D721Med (cell line): Measurements from ENCODE around the gene CYP2W1.

Experiments
- DNase-seq: peaks from one replicate; pipeline ENCODE4 v3.0.0; 2011; ENCODE audit warnings: low spot score; ENCODE audit not compliant: insufficient read length
- FAIRE-seq: peaks from 2 replicates; lab custom pipeline; 2011; peaks lifted over from hg19 to GRCh38; lab: Jason Lieb, UNC
- TF ChIP-seq, protein P1 (sequence below): IDR thresholded peaks from 2 replicates; pipeline ENCODE4 v1.5.1; 2012; ENCODE audit warnings: mild to moderate bottlenecking, control low read depth; ENCODE audit not compliant: insufficient read depth; ENCODE audit errors: missing control alignments

Gene CYP2W1

DNA sequence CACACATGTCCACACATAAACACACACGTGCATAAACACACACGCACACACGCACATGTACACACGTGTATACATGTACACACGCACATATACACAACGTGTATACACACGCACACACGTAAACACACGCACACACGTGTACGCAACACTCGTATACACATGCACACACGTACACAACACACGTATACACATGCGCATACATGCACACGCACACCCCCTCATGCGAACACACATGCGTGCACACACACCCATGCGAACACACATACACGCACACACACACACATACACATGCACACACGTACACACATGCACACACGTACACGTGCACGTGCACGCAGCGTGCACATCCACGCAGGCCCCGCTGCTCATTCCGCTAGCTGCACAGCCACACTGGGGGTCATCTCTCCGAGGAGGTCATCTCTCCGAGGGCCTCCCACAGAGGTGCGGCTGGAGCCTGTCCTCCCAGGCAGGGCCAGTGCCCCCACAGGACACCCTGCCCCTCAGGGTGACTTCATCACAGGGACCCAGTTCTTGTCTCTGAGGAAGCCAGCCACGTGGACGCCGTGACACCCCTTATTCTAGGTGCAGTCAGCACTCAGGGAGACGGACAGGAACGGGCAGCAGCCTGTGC is 25.9 kb downstream of the CYP2W1 start:
- no peak for DNase-seq
- FAIRE-seq: no peak
- TF ChIP-seq, protein P1, sequence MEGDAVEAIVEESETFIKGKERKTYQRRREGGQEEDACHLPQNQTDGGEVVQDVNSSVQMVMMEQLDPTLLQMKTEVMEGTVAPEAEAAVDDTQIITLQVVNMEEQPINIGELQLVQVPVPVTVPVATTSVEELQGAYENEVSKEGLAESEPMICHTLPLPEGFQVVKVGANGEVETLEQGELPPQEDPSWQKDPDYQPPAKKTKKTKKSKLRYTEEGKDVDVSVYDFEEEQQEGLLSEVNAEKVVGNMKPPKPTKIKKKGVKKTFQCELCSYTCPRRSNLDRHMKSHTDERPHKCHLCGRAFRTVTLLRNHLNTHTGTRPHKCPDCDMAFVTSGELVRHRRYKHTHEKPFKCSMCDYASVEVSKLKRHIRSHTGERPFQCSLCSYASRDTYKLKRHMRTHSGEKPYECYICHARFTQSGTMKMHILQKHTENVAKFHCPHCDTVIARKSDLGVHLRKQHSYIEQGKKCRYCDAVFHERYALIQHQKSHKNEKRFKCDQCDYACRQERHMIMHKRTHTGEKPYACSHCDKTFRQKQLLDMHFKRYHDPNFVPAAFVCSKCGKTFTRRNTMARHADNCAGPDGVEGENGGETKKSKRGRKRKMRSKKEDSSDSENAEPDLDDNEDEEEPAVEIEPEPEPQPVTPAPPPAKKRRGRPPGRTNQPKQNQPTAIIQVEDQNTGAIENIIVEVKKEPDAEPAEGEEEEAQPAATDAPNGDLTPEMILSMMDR: no peak

DNA sequence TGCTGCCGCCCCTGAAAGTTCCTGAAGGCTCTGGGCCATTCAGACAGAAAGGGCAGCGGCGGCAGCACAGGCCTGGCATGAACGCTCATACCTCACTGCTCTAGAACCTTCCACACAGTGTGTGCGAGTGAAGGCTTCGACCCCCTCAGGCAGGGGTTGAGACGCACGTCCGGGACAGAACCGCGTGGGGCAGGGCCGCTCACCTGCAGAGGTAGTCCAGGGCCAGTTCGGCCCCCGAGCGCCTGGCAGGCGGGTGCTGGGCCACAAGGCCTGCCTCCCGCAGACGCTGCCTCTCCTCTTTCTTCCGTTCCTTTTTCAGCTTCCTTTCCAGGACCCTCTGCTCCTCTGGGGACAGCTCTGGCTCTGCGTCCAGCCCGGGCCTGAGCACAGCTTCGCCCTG is 26.8 kb downstream of the CYP2W1 start:
- DNase-seq (no peak), FAIRE-seq (no peak)
- TF ChIP-seq, protein P1: no peak

DNA sequence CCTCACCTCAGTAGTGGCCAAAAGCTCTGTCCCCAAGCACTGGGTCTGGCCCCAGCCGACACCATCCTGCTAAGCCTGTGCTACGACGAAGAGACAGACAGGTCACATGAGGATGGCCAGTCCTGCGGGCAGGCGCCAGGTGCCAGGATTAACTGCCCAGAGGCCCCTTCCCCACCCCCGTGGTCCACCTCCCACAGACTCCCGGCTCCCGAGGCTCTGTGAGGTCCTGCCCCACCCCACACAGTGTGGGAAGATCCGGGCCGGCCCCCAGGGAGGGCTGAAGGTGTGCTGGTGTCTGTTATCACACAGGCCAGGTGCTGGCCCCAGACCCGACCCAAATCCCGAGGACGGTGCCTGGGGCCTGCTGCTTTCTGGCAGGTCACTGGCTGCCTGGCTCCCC is 27.2 kb downstream of the CYP2W1 start:
- TF ChIP-seq, protein P1: no peak
- no peak for FAIRE-seq
- no peak for DNase-seq

DNA sequence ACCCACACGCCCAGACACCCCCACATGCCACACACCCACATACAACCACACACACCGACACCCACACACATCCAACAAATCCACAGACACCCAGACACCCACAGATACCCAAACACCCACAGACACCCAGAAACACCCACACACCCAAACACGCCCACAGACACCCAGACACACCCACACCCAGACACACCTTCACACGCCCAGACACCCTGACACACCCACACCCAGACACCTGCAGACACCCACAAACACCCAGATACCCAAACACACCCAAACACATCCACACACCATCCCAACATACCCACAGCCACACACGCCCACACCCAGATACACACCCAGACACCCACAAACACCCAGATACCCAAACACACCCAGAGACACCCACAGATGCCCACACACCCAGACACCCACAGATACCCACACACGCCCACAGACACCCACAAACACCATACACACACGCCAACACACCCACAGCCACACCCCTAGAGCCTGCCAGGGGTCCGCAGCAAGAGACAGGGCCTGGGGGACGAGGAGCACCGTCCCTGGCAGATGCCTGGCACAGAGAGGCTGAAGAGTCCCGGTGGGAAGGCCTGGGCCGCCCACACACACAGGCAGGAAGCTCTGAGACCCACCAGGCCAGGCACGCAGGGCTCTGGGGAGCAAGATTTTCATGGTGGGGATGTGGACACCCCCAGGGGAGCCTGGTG is 28.5 kb downstream of the CYP2W1 start:
- FAIRE-seq (no peak), DNase-seq (no peak)
- TF ChIP-seq, protein P1: no peak

DNA sequence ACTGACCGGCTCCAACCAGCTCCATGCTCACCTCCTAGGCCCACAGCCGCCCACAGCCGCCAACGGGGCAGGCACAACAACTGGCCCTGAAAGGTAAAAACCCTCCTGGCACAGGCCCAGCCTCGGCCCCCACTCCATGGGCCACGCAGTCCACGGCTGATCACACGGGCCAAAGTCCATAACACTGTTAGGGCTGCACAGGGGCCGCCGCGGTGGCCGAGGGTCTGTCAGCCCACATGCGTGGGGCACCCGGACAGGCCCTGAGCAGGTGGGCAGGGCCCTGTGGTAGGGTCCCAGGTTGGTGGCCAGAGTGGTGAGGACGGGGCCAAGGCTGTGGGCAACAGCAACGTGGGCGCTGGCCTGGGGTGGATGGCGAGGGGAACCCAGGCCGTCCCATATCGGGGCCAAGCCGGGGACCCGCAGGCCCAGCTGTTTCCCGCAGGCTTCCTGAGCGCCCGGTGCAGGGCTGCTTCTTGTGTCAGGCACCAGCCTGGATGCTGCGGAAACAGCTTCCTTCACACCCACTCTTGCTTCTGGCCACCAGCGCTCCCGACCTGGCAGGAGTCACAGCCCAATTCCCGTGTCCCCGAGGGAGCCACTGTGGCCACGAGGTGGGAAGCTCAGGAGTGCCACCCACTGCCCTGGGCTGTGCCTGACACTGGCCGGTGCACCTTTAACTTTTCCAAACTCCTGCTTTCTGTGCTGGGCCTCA is 29.2 kb downstream of the CYP2W1 start:
- TF ChIP-seq, protein P1: no peak
- no peak for DNase-seq
- FAIRE-seq: no peak

DNA sequence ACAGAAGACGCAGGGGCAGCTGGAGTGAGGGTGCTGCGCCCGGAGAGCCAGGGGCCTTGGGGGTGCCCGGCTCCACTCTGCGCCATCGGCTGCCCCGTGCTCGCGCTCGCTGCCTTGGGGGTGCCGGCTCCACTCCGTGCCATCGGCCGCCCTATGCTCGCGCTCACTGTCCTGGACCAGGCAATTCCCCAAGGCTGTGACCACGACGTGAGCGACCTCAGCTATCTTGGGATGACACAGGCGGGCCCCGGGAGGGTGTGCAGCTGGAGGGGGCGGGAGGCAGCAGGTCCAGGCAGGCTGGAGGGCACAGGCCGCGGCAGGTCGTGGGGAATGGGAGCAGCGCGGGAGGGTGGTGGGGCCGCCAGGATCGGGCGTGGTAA is 29.7 kb downstream of the CYP2W1 start:
- TF ChIP-seq, protein P1: no peak
- FAIRE-seq: no peak
- no peak for DNase-seq
